GM12892 (cell line): ENCODE measurements around the gene CEBPG.

ENCODE experiments used
- DNase-seq: peaks from one replicate; pipeline ENCODE4 v3.0.0; 2011; ENCODE audit not compliant: insufficient read length
- FAIRE-seq: peaks from 2 replicates; lab custom pipeline; 2011; peaks lifted over from hg19 to GRCh38; lab: Jason Lieb, UNC
- POLR2A ChIP-seq: IDR thresholded peaks from 2 replicates; pipeline ENCODE4 v1.6.1; 2011; ENCODE audit warnings: low read depth, low read length, control low read depth
- POLR2AphosphoS5 ChIP-seq: IDR thresholded peaks from 2 replicates; pipeline ENCODE4 v1.6.1; 2011; ENCODE audit warnings: low read depth, low read length, control low read depth
- TAF1 ChIP-seq: IDR thresholded peaks from 2 replicates; pipeline ENCODE4 v1.6.1; 2011; ENCODE audit warnings: low read depth, mild to moderate bottlenecking, control low read depth, low read length, borderline replicate concordance

Gene CEBPG

GRCh38 chr19:33413868-33414666 is 40.6 kb downstream of the CEBPG start:
- FAIRE-seq (no peak), DNase-seq (no peak)
- no peak for TF ChIP-seq TAF1
- no peak for TF ChIP-seq POLR2AphosphoS5
- TF ChIP-seq POLR2A: no peak

DNA sequence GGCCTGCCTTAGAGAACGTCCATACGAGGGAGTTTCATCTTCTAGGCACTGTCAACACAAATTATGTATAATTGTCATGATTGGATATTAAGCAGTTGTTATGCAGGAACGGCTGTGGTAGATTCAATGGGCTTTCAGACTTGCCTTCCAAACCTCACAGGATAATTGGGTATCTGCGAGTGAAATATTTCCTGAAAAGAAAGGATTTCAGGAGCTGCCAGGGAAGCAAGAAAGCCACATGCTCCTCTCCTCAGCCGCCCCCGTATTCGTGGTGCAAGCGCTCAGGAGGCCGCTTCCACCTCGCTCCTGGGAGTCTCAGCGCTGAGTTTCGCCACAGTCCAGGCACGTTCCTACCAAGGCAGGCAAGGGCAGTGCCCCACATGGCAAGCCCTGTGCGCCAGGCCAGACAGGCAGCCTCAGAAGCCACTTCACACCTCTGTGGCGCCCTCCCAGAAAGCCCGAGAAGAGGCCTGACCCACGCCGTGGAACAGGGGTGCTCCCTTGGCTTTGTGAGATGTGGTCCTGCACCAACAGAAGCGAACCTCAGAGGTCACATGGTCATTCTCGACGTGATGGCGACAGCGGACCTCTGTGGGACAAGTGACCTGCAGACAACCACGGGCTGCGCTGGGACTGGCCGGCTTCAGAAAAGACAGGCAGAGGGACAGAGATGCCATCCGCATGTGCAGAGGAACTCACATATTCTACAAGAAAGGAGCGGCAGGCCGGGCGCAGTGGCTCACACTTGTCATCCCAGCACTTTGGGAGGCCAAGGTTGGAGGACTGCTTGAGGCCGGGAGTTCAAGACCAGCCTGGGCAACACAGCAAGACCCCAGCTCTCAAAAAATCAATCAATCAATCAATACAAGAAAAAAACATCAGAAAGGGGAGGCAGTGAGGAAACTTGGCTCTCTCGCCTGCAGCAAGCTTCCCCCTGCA is 41.4 kb downstream of the CEBPG start:
- FAIRE-seq (no peak), DNase-seq (no peak)
- no peak for TF ChIP-seq POLR2AphosphoS5

DNA sequence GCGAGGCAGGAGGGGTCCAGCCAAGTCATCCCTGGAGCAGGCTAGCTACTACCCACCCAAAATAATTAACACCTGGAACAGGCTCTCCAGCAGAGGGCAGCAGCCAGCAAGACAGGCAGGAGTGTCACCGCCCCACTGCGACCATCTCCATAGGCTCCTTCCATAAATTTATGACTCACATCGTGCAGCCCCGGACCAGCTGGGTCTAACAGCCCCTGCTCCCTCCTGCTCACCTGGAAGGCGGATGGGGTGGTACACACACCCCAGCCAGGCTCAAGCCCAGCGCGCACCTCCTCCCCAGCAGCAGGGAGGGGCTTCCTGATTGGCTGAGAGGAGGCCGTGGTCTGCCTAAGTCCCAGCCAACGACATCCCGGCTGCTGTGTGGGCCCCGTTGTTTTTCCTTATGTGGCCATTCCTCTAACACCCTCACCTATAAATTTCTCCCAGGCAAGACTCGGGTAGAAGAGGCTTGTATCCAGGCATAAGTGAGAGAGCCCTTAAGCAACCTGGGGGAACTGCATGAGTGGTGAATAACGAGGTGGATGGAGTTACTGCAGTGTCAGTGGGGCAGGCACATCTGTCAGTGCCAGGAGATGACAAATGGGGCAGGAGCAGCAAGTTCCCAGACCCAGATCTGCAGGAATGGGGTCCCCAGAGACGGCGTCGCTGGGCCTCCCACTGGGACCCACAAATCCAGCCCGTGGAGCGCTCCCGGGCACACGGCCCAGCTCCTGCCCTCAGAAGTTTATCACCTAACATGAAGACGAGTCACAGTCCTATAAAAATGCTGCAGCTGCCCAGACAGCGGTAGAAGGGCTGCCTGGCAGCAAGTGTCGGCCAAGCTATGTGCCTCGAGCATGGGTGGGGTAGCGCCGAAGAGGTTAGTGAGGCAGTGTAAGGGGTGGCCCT is 43.1 kb downstream of the CEBPG start:
- DNase-seq (peak; percentile 85), FAIRE-seq (no peak)
- TF ChIP-seq TAF1: no peak
- TF ChIP-seq POLR2A: no peak
- TF ChIP-seq POLR2AphosphoS5: no peak

- FAIRE-seq: no peak
- no peak for DNase-seq
- TF ChIP-seq POLR2A (no peak), POLR2AphosphoS5 (no peak), TAF1 (no peak)
These were observed 44.2 kb downstream of the CEBPG start for GRCh38 chr19:33417751-33418150.

- TF ChIP-seq POLR2A (no peak), TAF1 (no peak), POLR2AphosphoS5 (no peak)
- FAIRE-seq (no peak), DNase-seq (no peak)
These were observed 45.0 kb downstream of the CEBPG start for GRCh38 chr19:33418461-33418860.

DNA sequence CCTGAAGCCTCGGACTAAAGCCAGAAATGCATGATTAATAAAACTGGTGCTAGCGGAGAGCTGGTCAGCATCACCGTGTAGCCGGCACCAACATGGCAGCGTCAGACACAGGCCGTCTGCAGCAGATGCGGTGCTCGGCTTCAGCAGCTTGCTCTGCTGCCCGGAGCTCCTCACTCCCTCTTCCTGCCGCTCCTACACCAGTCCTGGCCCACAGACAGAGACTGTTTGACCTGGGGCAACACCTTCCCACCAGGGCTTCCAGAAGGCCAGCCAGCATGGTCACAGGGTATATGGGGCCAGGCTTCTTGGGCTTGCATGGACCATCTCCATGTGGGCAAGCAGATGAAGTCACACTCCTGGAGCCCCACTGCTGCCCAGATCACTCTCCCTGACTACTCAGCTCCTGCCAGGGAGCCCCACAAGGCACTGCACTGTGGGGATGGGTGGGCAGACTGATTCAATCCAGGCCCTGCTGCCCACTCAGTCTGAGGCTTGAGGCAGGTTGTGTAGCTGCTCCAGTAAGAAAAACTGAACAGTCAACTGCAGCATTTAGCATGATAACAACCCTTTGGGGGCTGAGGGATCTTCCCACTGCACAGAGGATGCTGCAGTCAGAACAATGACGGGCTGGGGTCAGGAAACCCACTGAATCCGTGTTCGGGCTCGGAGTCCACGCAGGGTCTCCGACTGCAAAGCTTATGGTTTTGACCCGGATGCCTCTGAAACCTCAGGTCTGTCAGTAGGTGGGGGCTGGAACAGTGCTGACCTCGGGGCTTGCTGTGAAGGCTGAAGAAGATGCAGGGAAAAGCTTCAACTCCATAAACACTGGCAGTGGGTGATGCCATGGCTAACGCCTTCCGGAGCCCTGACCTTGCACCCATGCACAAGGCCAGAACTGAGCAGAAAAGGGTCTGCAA is 45.6 kb downstream of the CEBPG start:
- no peak for FAIRE-seq
- TF ChIP-seq POLR2AphosphoS5 (no peak), TAF1 (no peak), POLR2A (no peak)
- DNase-seq: no peak

GRCh38 chr19:33419788-33420130 is 46.2 kb downstream of the CEBPG start:
- FAIRE-seq: no peak

GRCh38 chr19:33420821-33421220 is 47.3 kb downstream of the CEBPG start:
- DNase-seq (no peak), FAIRE-seq (no peak)
- TF ChIP-seq POLR2A: no peak
- TF ChIP-seq POLR2AphosphoS5: no peak

More at GRCh38 chr19:33419788-33420130, 46.2 kb downstream of the CEBPG start:
- DNase-seq: no peak
- TF ChIP-seq POLR2AphosphoS5: no peak
- no peak for TF ChIP-seq TAF1
- TF ChIP-seq POLR2A: no peak

DNA sequence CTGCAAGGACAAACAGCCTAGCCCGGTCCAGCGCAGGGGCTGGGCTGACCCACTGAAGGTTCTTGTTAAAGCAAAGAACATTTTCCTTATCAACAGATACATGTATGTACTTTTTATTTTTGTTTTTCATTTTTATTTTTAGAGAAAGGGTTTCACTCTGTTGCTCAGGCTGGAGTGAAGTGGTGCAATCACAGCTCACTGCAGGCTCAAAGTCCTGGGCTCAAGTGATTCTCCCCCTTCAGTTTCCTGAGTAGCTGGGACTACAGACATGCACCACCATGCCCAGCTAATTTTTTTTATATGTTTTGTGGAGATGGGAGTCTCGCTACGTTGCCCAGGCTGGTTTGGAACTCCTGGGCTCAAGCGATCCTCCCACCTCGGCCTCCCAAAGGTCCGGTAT is 47.9 kb downstream of the CEBPG start:
- TF ChIP-seq POLR2AphosphoS5: no peak
- TF ChIP-seq POLR2A: no peak
- no peak for TF ChIP-seq TAF1
- DNase-seq (no peak), FAIRE-seq (no peak)

GRCh38 chr19:33422369-33423180 is 49.1 kb downstream of the CEBPG start:
- FAIRE-seq (no peak), DNase-seq (no peak)
- TF ChIP-seq POLR2AphosphoS5 (no peak), TAF1 (no peak), POLR2A (no peak)

DNA sequence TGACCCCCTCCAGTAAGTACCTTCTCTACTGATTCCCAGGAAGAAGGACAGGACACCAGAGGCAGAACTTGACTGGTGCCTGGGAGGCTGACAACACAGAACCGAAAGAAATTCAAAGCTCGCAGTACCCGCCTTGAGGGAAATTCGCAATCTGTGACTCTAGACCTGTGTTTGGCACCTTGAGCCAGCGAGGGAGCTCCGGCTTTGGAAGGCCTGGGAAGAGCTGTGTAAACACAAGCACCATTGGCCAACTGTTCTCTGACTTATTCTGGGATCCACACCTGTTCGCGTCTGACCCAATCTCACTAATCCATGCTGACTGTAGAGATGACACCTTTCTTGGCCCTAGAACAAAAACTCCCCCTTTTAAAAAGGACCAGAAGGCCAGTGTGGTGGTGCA is 50.7 kb downstream of the CEBPG start:
- FAIRE-seq (no peak), DNase-seq (no peak)
- TF ChIP-seq TAF1 (no peak), POLR2AphosphoS5 (no peak), POLR2A (no peak)
